Muscle of leg (tissue), 11 donors: ENCODE data around the gene JPH3. TPM values are rescaled to one million over a fixed set of nuclear protein-coding genes. Genes with fewer than 3 reads are reported as not detected.

ENCODE experiments used
- DNase-seq: peaks from one replicate; pipeline ENCODE4 v3.0.0; 2013
- H3K27ac ChIP-seq: one replicate; pipeline ENCODE4 v1.5.1; 2013; ENCODE audit warnings: mild to moderate bottlenecking, low read length, control low read depth
- H3K27me3 ChIP-seq: one replicate; pipeline ENCODE4 v1.6.1; 2013; ENCODE audit warnings: low read length; ENCODE audit not compliant: control insufficient read depth, insufficient read depth
- H3K36me3 ChIP-seq: one replicate; pipeline ENCODE4 v1.6.1; 2013; ENCODE audit warnings: low read length; ENCODE audit not compliant: control insufficient read depth, insufficient read depth
- H3K4me1 ChIP-seq: one replicate; pipeline ENCODE4 v1.6.1; 2013; ENCODE audit warnings: low read length; ENCODE audit not compliant: control insufficient read depth, insufficient read depth
- H3K4me3 ChIP-seq: one replicate; pipeline ENCODE4 v1.5.1; 2013; ENCODE audit warnings: low read length, control low read depth
- H3K9me3 ChIP-seq: replicated peaks from 2 replicates; pipeline ENCODE4 v1.6.1; 2013; ENCODE audit warnings: low read depth, low read length; ENCODE audit not compliant: control insufficient read depth
- WGBS: methylation state at CpG from one replicate; pipeline ENCODE4 v1.1.5; 2013; ENCODE audit warnings: missing lambda C conversion rate; ENCODE audit not compliant: insufficient coverage; 5-methylcytosine and 5-hydroxymethylcytosine counted together
- polyA plus RNA-seq, 8 donors: library from polyadenylated mRNA; unstranded; fragments of 120-200 nt; gene quantifications; one replicate each; pipeline versions ENCODE4 v1.2.1 to v1.2.3, GENCODE V29; 2013; ENCODE audit warnings: inconsistent platforms in 1 of 8, low replicate concordance in 1 of 8; ENCODE audit not compliant: insufficient read length in 8 of 8, insufficient read depth in 1 of 8
- total RNA-seq: library from RNA; stranded (reverse); fragments of 120-200 nt; gene quantifications from one replicate; pipeline ENCODE4 v1.2.4, GENCODE V29; 2013

The JPH3 gene
- total and polyA plus RNA-seq, 9 donors, result 0.15 to 1.4 (median 0.33) TPM

DNA sequence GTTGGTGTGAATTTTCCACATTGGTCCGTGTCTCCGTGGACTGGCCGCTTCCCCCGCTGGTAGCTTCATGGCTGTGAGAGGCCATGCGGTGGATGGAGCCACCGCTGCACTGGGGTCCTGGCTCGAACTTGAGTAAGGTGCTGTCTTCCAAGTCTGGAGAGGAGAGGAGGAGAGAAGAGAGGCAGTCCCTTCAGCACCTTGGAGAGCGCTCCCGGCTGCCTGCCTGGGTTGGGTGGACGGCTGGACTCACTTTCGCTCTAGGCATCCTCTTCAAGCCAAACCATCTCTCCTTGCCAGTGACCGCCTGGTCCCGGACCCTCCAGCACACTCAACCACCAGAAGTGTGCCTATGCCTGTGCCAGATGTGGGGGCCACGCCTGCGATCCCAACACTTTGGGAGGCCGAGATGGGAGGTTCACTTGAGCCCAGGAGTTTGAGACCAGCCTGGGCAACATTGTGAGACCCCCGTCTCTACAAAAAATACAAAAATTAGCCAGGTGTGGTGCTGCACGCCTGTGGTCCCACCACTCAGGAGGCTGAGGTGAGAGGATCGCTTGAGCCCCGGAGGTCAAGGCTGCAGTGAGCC, 6.2 kb downstream of the JPH3 start:
- no peak overlapping the region for H3K4me3 ChIP-seq
- H3K4me1 ChIP-seq, result no peaks in the 10 kb centered on the region
- WGBS, result 42% methylated on average over 18 of the region's 20 CpGs
- H3K27ac ChIP-seq, result no peak overlapping the region
- DNase-seq, result peak; percentile 72
- H3K36me3 ChIP-seq, result no peaks in the 10 kb centered on the region
- peaks cover 37% of the 10 kb centered on the region for H3K27me3 ChIP-seq
- H3K9me3 ChIP-seq, result no peaks in the 10 kb centered on the region

DNA sequence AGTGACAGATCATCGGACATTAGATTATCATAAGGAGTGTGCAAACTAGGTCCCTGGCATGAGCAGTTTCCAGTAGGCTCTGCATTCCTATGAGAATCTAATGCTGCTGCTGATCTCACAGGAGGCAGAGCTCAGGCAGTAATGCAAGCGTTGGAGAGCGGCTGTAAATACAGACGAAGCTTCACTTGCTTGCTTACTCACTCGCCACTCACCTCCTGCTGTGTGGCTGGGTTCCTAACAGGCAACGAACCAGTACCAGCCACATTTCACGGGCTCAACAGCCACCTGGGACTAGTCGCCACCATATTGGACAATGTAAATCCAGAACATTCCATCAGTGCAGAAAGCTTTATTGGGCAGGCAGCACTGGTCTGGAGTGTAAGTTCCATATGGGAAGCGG, 7.7 kb downstream of the JPH3 start:
- H3K4me3 ChIP-seq, result no peak overlapping the region
- WGBS, result 82% methylated on average over 9 of the region's 9 CpGs
- no peak for DNase-seq
- no peaks in the 10 kb centered on the region for H3K4me1 ChIP-seq
- no peak overlapping the region for H3K27ac ChIP-seq
- H3K9me3 ChIP-seq, result no peaks in the 10 kb centered on the region
- H3K36me3 ChIP-seq, result no peaks in the 10 kb centered on the region
- peaks cover 22% of the 10 kb centered on the region for H3K27me3 ChIP-seq

DNA sequence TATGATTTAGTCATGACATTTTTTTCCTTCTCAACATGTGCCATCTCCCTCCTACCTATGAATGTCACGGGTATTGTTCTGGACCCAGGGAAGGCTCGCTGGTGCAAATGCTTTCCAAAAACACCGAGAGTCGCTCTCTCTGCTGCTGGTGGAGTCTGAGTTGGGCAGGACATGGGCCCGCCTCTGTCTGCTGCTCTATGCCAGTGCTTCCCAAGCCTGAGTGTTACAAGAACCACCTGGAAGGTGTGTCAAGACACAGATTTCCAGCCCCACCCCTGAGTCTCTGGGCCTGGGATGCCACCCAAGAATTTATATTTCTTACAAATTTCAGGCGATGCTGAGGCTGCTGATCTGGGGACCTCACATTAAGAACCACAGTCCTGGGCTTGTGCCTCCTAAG, 9.1 kb downstream of the JPH3 start:
- peaks cover 7% of the 10 kb centered on the region for H3K27me3 ChIP-seq
- no peak for DNase-seq
- no peaks in the 10 kb centered on the region for H3K36me3 ChIP-seq
- H3K27ac ChIP-seq, result no peak overlapping the region
- no peak overlapping the region for H3K4me3 ChIP-seq
- H3K4me1 ChIP-seq, result no peaks in the 10 kb centered on the region
- WGBS, result 90% methylated on average over 5 of the region's 6 CpGs
- H3K9me3 ChIP-seq, result no peaks in the 10 kb centered on the region

DNA sequence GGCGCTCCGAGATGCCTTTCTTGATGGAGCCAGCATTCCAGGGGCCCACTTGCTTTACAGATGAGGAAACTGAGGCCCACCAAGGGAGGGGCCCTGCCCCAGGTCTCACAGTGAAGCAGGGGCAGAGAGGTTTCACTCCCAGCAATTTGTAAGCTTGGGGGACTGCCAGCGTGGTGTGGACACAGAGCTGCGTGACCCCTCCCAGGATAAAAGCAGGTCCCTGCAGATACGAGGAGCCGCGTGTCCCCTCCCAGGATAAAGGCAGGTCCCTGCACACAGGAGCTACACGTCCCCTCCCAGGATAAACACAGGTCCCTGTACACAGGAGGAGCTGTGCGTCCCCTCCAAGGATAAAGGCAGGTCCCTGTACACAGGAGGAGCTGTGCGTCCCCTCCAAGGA, 11.7 kb downstream of the JPH3 start:
- Histone ChIP-seq H3K4me1 (no peaks in the 10 kb centered on the region), H3K4me3 (no peak overlapping the region), H3K27ac (no peak overlapping the region), H3K27me3 (no peaks in the 10 kb centered on the region), H3K9me3 (no peaks in the 10 kb centered on the region), H3K36me3 (no peaks in the 10 kb centered on the region)
- 89% methylated on average over 10 of the region's 10 CpGs for WGBS
- no peak for DNase-seq

DNA sequence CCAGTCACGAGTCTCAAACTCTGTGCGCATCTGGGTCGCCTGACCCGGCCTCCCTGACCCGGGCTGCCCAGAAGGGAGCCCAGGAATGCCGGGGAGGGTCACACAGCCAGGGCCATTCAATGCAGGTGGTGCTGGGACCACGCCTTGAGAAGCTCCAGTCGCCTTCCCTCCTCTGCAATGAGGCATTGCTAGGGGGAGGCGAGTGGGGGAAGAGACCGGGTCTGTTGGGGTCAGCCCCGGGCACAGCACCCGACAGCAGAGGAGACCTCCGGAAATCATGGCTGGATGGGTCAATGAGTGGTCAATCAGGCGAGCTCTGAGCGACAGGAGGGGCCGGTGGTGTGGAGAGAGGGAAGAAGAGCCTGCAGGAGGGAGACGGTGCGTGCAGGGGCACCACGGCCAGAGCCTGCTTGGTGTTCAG, 13.3 kb downstream of the JPH3 start:
- WGBS, result 74% methylated on average over 19 of the region's 19 CpGs
- no peak overlapping the region for H3K4me3 ChIP-seq
- H3K36me3 ChIP-seq, result no peaks in the 10 kb centered on the region
- H3K4me1 ChIP-seq, result no peaks in the 10 kb centered on the region
- peaks cover 6% of the 10 kb centered on the region for H3K27me3 ChIP-seq
- H3K27ac ChIP-seq, result no peak overlapping the region
- no peaks in the 10 kb centered on the region for H3K9me3 ChIP-seq
- no peak for DNase-seq

DNA sequence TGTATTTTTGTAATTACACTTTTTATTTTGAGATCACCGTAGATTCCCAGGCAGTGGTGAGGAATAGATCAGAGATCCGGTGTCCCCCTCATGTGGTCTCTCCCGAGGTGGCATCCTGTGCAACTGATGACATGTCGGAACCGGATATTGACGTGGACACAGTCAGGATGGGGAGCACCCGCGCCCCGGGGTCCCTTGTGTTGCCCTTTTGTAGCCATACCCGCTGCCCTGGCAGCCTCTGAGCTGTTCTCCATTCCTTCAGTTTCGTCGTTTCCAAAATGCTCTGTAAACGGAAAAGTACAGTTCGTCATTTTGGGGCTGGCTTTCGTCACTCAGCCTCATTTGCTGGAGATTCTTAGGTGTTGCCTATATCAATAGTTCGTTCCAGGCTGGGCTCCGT, 14.2 kb downstream of the JPH3 start:
- H3K36me3 ChIP-seq, result no peaks in the 10 kb centered on the region
- H3K4me3 ChIP-seq, result no peak overlapping the region
- H3K27ac ChIP-seq, result no peak overlapping the region
- DNase-seq, result no peak
- no peaks in the 10 kb centered on the region for H3K4me1 ChIP-seq
- H3K27me3 ChIP-seq, result peaks cover 8% of the 10 kb centered on the region
- 70% methylated on average over 16 of the region's 17 CpGs for WGBS
- H3K9me3 ChIP-seq, result no peaks in the 10 kb centered on the region

DNA sequence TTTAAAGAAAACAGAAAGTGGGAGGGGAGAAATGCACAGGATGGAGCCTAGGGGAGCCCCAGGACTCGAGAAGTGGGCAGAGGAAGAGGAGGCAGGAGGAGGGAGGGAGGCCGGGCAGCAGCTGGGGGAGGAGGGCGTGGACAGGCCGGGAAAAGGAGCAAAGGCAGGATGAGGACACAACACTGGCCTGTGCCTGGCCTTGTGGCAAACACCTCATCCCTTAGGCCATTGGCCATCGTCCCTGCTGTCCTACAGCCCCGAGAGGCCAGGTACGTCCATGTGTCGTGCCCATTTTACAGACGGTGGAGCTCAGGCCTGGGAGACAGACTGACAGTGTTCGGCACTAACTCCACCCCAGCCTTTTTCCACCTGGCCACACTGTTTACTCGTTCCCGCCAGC, 15.9 kb downstream of the JPH3 start:
- no peak for DNase-seq
- no peaks in the 10 kb centered on the region for H3K4me1 ChIP-seq
- no peak overlapping the region for H3K4me3 ChIP-seq
- H3K9me3 ChIP-seq, result no peaks in the 10 kb centered on the region
- WGBS, result 82% methylated on average over 10 of the region's 12 CpGs
- H3K27me3 ChIP-seq, result peaks cover 8% of the 10 kb centered on the region
- no peak overlapping the region for H3K27ac ChIP-seq
- no peaks in the 10 kb centered on the region for H3K36me3 ChIP-seq

DNA sequence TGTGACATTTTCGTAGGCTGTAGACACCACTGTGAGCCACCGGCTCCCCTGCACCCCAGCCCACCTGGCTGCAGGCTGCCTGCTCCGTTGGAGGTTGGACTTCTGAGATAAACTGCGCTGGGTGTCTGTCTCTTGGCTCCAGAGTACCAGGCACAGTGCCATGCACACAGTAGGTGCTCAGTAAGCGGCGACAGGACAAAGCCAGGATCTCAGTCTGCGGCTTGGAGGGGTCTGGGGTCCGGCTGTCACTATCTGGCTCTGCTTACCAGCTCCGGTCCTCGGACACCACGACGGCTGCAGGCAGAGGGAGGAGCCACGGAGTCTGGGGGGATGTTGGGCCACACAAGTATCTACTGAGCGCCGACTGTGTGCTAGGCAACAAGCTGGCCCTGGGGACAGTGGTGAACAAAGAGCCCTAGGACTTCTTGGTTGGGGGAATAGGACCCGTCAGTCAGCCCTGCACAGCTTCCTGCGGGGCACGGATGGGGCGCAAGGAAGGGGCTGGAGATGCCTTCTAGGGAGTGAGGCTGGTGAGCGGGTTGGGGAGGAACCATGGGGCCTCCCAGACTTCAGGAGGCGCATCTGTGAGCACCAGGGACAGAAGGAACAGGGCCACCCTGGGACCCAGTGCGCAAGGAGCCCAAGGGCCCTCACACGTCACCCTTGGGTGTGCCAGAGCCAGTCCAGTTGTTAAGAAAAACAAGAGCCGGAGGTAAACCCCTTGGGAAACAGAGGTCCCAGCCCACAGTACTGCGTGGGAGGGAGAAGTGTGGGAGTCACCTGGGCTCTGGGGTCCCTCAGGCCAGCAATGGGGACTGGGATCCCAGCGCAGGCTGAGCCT, 17.3 kb downstream of the JPH3 start:
- no peak for DNase-seq
- H3K4me3 ChIP-seq, result no peak overlapping the region
- H3K4me1 ChIP-seq, result no peaks in the 10 kb centered on the region
- no peaks in the 10 kb centered on the region for H3K9me3 ChIP-seq
- 60% methylated on average over 22 of the region's 26 CpGs for WGBS
- H3K36me3 ChIP-seq, result no peaks in the 10 kb centered on the region
- peaks cover 13% of the 10 kb centered on the region for H3K27me3 ChIP-seq
- no peak overlapping the region for H3K27ac ChIP-seq

DNA sequence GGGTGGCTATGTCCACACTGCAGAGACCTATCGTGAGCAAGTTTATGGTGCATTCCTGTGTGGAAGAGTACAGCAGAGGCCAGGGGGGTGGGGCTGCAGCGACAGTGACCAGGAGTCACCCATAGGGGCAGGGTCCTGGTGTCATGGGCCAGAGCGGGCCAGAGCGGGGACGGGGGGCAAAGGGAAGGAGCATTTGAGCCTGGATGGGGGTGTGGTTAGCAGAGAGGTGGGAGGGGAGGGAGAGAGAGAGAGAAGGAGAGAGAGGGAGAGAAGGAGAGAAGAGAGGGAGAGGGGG, 17.8 kb downstream of the JPH3 start:
- Histone ChIP-seq H3K27ac (no peak overlapping the region), H3K36me3 (no peaks in the 10 kb centered on the region), H3K27me3 (peaks cover 13% of the 10 kb centered on the region), H3K9me3 (no peaks in the 10 kb centered on the region), H3K4me1 (no peaks in the 10 kb centered on the region), H3K4me3 (no peak overlapping the region)
- WGBS, result 21% methylated on average over 5 of the region's 5 CpGs
- no peak for DNase-seq

DNA sequence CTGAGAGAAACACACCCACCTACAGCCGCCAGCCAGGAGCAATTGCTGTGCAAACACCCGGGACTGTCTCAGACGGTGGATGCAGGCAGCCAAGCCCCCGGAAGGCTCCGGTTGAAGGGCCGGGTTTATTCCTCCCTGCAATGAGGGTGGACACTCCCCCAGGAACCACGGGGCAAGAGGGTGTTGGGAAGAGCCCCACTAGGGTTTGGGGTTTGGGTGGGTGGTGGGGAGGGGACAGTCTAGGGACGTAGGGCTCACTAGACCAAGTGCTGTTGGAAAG, 19.2 kb downstream of the JPH3 start:
- no peak for DNase-seq
- no peaks in the 10 kb centered on the region for H3K4me1 ChIP-seq
- no peak overlapping the region for H3K4me3 ChIP-seq
- H3K9me3 ChIP-seq, result no peaks in the 10 kb centered on the region
- peaks cover 18% of the 10 kb centered on the region for H3K27me3 ChIP-seq
- H3K36me3 ChIP-seq, result no peaks in the 10 kb centered on the region
- 31% methylated on average over 8 of the region's 8 CpGs for WGBS
- no peak overlapping the region for H3K27ac ChIP-seq
